IPS DF 4.7 (cell line): ENCODE results near the gene ABI3.

ENCODE experiments used
- DNase-seq: peaks from one replicate; pipeline ENCODE4 v3.0.0-alpha.2; 2013; ENCODE audit warnings: low spot score; ENCODE audit errors: extremely low read depth

ABI3 gene

DNA sequence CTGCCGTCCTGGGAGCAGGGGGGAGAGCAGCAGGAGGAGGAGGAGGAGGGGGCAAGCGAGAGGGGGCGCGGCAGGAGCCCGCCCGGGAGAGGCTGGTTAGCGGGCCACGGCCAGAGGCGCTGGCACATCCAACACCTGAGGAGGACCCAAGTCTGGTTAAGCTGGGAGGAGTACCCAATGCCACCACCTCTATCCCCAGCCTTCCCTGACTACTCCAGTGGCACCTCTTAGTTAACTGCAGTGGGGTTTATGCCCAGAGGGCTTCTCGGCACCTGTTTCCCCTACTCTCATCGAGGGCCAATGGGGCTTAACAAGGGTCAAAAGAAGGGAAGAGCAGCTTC lies 14.5 kb downstream of the ABI3 start:
- DNase-seq: no peak

DNA sequence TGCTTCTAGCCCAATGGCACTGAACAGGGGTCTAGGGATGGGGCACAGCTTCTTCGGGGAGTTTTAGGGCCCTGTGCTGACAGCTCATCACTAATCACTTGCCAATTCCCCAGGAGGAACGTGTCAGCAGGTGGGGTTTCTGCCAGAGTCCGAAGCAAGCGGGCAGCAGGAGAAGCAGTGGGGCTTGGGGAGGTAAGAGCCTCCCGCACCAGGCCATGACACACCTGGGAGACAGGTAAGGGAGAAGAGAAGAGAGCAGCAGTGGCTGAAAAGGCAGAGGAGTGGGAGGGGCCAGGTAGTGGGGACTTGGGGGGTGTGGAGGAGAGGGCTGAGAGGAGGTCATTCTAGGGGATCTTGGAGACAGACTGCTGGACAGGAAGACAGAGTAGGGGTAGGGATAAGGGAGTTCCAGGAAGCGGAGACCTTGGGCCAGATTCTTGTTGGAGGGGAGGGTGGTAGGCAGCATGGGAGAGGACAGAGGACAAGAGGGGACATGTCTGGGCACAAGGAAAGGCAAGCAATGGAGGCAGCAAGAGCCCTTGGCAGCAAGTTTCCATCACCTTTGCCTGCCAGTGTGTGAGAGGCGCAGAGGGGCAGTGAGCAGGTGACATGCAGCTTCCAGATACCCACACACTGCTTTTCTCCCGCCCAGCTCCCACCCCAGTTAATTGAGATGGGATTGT lies 15.2 kb downstream of the ABI3 start:
- no peak for DNase-seq

DNA sequence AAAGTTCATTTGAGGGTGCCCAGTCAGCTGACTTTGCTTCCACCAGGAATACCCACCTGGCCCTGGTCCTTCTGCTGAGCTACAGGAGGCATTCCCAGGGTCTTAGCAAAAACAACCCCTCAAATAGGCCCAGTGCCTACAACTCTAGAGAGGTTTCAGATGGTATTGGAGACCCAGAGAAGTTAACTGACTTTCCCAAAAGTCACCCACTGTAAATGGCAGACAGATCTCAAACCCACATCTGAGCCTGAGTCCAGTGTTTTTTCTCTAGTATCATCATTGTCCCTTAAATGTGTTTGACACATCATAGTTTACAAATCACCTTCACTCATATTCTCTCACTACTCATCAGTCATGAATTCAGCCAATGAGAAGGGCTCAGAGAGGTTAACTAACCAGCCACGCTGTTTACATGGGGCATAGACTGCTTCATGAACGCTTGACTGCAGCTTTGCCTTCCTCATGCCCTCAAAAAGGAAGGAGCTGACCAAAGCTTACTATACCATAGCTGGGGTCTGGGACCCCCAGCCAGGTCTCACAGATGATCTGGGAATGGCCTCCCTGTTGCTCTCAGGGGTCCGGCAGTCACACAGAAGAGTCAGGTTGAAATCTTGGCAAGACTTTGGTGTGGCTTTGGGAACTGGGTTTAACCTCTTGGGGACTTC lies 16.4 kb downstream of the ABI3 start:
- DNase-seq: no peak

DNA sequence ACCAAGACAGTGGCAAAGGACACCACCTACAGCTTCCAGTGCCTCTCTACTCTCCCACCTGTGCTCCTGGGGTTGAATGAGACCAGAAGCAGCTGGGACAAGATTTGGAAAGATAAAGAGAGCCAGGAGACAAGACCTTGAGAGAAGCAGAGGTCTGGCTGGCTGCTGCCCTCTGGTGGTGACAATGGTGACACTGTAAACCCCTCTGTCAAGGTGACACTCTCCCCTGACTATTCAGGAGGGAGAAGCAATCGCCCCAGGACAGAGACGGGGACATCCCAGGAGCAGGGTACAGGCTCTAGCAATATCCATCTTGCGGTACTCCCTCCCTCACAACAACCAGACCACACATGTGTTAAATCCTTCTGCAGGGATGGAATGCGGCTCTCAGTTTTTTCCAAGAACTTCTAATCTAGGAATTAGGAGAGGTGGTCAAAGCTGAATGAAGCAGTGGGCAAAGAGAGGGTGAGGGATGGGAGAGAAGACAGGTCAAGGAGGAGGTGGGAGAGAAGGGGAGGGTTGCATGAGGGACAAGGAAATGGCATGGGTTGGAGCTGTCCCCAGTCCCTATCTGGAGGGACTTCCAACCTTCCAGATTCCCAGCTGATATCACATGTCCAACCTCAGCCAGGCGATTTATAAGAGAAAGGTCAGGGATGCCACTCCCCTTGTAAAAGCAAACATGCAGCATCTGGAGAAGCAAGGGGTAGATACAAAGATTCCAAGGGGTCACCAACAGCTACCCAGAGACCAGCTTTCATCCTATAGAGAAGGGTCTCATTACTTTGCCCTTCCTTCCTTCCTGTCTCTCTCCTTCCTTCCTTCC lies 17.1 kb downstream of the ABI3 start:
- DNase-seq: no peak

DNA sequence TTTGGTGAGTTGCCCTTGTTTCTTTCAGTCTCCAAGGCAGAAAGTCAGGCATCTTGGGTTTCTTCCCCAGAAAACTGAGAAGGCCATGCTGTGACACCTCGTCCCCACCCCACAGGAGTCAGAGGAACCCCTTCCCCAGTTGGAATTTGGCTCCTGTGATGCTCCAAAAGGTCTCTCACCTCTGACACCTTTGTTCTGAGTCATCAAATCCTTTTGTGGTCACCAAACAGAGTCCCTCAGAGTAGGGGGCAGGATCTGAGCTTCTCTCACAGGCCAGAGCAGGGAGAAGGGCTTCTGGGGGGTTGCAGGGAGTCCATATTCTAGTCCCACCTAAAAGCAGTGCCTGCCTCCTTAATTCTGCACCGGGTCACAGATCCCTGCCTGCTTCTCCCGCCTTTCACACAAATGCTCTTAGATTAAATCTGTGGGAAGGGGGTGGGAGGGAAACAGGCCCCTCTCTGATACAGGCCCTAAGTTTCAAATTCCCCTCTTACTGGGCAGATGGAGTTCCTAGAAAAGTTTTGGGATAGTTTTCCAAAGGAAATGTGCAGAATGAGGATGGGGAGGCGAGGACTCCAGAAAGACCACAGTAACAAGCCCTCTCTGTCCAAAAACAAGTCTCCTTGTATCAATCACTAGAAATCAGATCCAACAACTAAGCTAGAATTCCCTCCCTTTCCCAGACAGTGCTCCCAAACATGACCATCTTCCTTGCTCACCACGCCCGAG lies 18.7 kb downstream of the ABI3 start:
- no peak for DNase-seq

GRCh38 chr17:49229805-49230600 lies 19.5 kb downstream of the ABI3 start:
- DNase-seq: no peak

GRCh38 chr17:49230636-49231562 lies 20.4 kb downstream of the ABI3 start, which contains the start of gene PHOSPHO1:
Gene PHOSPHO1, minus strand, starts transcription at chr17:49230787. Its CDS starts 4,096 bp downstream, at chr17:49226691.
- no peak for DNase-seq

- DNase-seq: no peak
Measured at GRCh38 chr17:49231563-49231894, 21.0 kb downstream of the ABI3 start.

GRCh38 chr17:49234509-49235080 lies 24.1 kb downstream of the ABI3 start:
- no peak for DNase-seq

DNA sequence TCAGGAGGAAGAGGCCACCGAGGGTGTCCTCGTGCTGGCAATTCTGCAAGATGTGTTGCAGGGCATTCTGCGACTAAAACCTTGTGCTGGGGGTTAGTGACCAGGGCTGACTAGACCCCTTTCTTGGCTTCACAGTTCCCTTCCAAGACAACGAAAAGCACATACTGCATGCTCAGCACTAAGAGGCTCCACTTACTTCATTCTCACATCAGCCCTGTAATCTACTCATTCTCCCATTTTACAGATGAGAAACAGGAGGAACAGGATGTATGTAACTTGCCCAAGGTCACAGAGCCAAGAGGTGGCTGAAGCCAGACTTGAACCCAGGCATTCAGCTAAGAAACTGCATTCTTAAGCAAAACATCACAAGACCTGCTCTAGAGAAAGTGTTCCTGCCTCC lies 25.4 kb downstream of the ABI3 start:
- no peak for DNase-seq

GRCh38 chr17:49239963-49240362 lies 29.5 kb downstream of the ABI3 start:
- DNase-seq: no peak

DNA sequence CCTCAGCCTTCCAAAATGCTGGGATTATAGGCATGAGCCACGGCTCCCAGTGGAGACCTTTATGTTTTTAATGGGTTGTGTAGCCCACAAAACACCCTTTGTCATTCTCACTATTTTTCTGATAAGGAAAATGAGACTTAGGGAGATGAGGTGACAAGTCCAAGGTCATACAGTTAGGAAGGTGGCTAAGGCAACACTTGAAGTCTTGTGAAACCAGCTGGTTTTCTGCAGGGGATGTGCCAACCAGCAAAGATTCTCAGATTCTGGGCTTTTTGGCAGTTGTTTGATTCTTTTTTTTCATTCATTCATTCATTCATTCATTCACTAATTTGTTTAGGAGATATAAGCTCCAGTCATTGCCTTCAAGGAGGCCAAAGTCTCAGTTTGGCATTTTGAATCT lies 30.1 kb downstream of the ABI3 start:
- no peak for DNase-seq

- no peak for DNase-seq
Measured at GRCh38 chr17:49241040-49241439, 30.5 kb downstream of the ABI3 start.

DNA sequence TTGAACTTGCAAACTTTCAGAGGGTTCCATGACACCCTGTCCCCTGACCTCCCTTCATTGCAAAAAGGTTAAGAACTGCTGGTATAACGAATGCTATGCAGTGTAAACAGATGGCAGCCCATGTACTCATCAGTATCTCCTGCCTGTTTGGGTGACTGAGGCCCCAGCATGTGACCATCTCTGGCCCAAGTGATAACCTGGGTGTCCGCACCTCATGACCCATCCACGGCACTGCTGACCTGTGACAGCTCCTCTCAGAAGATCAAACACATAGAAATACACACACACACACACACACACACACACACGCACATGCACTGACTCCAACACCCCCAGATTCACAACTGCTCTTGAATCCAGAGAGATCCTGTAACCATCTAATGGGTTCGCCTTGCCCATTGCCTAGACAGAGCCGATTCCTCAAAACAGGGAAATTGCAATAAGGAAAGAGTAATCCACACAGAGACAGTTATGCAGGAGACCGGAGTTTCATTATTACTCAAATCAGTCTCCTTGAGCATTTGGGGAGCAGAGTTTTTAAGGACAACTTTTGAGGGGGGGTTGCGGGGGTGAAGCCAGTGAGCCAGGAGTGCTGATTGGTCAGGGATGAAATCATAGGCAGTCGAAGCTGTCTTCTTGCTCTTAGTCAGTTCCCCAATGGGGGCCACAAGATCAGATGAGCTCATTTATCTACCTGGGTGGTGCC lies 31.3 kb downstream of the ABI3 start:
- no peak for DNase-seq

GRCh38 chr17:49242813-49243212 lies 32.3 kb downstream of the ABI3 start:
- DNase-seq: no peak

DNA sequence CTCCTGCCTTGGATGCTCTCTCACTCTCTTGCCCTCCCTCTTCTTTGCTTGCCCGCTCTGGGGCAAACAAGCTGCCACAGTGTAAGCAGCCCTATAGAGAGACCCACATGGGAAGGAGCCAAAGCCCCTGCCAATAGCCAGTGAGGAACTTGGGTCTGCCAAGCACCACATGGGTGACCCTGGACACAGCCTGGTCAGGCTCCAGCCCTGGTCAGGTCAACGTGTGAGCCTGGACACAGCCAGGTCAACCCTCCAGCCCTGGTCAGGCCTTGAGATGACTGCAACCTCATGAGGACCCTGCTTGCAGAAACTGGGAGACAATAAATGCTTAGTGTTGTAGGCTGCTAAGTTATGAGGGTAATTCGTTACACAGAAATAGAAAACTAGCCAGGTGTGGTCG lies 34.3 kb downstream of the ABI3 start:
- no peak for DNase-seq

GRCh38 chr17:49247944-49248343 lies 37.4 kb downstream of the ABI3 start:
- no peak for DNase-seq

GRCh38 chr17:49249292-49249794 lies 38.8 kb downstream of the ABI3 start:
- DNase-seq: no peak
